Chondrocyte (in vitro differentiated cells): ENCODE results near the gene SLC6A6. TPM values are rescaled to one million over a fixed set of nuclear protein-coding genes. Genes with fewer than 3 reads are reported as not detected.

ENCODE experiments used
- DNase-seq: peaks from one replicate; pipeline ENCODE4 v3.0.0; 2021; ENCODE audit warnings: mixed read lengths, low spot score
- H3K27ac Mint-ChIP-seq: one replicate; pipeline ENCODE4 v1.8.0; 2021; ENCODE audit warnings: mild to moderate bottlenecking, moderate library complexity, mixed read lengths; ENCODE audit not compliant: unreplicated experiment
- H3K27me3 Mint-ChIP-seq: 2 replicates; pipeline ENCODE4 v1.8.0; 2021; ENCODE audit warnings: low read depth, mixed read lengths
- H3K36me3 Mint-ChIP-seq: 2 replicates; pipeline ENCODE4 v1.8.0; 2021; ENCODE audit warnings: low read depth, mixed read lengths
- H3K4me1 Mint-ChIP-seq: 2 replicates; pipeline ENCODE4 v1.8.0; 2021; ENCODE audit warnings: low read depth, mild to moderate bottlenecking, mixed read lengths
- H3K4me3 Mint-ChIP-seq: one replicate; pipeline ENCODE4 v1.8.0; 2021; ENCODE audit warnings: mild to moderate bottlenecking, moderate library complexity, mixed read lengths; ENCODE audit not compliant: unreplicated experiment
- H3K9me3 Mint-ChIP-seq: 2 replicates; pipeline ENCODE4 v1.8.0; 2021; ENCODE audit warnings: low read depth, mixed read lengths
- total RNA-seq: library from RNA; stranded (reverse); gene quantifications from 3 replicates; pipeline ENCODE4 v1.2.1, GENCODE V29; 2021
- TF ChIP-seq, protein P1 (sequence below): fragments of 200-600 bp; sonication (generic); IDR thresholded peaks from 2 replicates; pipeline ENCODE4 v1.5.0; 2021; ENCODE audit warnings: antibody characterized with exemption, mild to moderate bottlenecking, moderate library complexity

SLC6A6 gene
- total RNA-seq, 1 donor from 2014 or later = 46.0 TPM

DNA sequence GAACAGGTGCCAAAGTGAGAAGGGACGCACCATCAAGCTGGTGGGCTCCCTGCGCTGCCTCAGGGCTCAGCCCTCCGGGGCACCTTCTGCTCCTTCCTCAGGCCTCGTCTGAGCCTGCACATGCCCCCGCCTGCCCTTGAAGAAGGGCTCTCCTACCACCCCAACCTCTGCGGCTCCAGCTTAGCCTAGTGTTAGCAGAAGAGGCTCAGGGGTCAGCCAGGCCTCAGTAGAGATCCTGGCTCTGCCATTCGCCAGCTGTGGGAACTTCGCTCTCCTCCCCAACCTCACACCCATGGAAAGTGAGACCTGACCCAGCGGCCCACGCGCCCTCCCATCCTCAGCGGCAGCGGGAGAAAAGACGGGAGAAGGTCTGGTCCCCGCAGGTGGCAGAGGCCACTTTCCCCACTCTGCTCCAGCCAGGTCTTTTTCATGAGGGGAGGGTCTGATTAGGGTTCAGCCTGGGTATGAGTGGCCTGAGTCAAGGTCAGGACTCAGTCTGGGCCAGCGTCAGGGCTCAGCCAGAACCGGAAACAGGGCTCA is 129.5 kb downstream of the SLC6A6 start:
- H3K4me1 Mint-ChIP-seq = no peaks in the 10 kb centered on the region
- peak; percentile 68 for DNase-seq
- peaks cover 8% of the 10 kb centered on the region for H3K9me3 Mint-ChIP-seq
- peaks cover 17% of the 10 kb centered on the region for H3K27me3 Mint-ChIP-seq
- TF ChIP-seq, protein P1, sequence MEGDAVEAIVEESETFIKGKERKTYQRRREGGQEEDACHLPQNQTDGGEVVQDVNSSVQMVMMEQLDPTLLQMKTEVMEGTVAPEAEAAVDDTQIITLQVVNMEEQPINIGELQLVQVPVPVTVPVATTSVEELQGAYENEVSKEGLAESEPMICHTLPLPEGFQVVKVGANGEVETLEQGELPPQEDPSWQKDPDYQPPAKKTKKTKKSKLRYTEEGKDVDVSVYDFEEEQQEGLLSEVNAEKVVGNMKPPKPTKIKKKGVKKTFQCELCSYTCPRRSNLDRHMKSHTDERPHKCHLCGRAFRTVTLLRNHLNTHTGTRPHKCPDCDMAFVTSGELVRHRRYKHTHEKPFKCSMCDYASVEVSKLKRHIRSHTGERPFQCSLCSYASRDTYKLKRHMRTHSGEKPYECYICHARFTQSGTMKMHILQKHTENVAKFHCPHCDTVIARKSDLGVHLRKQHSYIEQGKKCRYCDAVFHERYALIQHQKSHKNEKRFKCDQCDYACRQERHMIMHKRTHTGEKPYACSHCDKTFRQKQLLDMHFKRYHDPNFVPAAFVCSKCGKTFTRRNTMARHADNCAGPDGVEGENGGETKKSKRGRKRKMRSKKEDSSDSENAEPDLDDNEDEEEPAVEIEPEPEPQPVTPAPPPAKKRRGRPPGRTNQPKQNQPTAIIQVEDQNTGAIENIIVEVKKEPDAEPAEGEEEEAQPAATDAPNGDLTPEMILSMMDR = no peak
- no peak overlapping the region for H3K4me3 Mint-ChIP-seq
- peaks cover 2% of the 10 kb centered on the region for H3K36me3 Mint-ChIP-seq
- no peak overlapping the region for H3K27ac Mint-ChIP-seq

DNA sequence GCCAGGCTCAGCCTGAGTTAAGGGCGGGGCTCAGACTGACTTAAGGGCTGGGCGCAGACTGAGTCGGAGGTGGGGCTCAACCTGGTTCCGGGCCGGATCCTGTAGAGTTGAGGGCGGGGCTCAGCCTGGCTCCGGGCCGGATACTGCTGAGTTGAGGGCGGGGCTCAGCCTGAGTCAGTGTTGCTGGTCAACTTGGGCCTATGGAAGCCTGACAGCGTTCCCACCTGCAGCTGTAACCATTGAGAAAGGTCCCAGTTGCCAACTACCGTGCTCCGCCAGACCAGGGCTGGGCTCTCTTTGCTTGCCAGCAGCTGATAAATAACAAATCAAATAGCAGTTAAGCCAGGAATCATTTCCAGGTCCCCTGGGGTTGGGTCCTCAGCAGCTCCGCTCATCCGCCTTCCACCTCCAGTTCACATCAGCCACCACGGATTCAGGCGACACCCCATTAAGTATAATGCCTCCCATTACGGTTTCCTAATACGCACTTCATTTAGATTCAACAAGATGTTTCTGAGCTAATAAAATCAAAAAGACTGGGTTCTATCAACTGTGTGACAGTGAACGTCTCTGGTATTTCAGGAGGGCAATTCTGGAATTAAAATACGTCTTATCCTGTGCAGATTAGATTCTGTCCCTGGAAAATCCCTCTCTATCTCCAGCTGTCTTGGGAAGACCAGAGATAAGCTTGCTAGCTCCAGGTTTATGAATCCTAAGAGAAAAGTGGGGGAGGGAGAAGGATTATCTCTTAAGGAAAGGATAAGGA is 130.5 kb downstream of the SLC6A6 start:
- H3K4me1 Mint-ChIP-seq = no peaks in the 10 kb centered on the region
- TF ChIP-seq, protein P1 = no peak
- no peak overlapping the region for H3K27ac Mint-ChIP-seq
- H3K27me3 Mint-ChIP-seq = peaks cover 16% of the 10 kb centered on the region
- H3K4me3 Mint-ChIP-seq = no peak overlapping the region
- H3K9me3 Mint-ChIP-seq = peaks cover 8% of the 10 kb centered on the region
- peaks cover 4% of the 10 kb centered on the region for H3K36me3 Mint-ChIP-seq
- peak; percentile 85 for DNase-seq

DNA sequence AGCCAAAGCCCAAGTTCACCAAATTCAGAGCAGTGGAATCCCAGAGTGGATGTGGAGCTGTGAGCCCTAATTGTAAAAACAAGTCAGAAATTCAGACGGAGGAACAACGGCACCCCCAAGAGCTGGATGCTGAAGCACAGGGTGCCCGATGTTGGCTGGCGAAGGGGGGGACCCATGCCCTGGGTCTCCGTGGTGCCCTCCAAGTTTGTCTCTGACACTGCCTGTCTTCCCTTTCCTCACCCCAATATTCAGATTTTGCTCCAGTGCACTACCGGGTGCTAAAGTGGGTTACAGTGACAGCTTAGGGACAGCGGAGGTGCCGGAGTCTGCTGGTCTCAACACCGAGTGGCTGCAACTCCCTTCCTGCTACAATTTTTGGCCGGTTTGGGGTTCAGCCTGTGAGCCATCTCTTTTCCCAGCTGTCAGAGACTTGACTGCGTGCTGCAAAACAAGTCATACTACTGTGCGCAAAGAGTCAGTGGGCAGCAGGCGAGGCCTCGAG is 131.1 kb downstream of the SLC6A6 start:
- Mint-ChIP-seq H3K36me3 (peaks cover 4% of the 10 kb centered on the region), H3K27me3 (peaks cover 13% of the 10 kb centered on the region), H3K4me1 (no peaks in the 10 kb centered on the region), H3K4me3 (no peak overlapping the region), H3K9me3 (peaks cover 8% of the 10 kb centered on the region), H3K27ac (no peak overlapping the region)
- DNase-seq = peak; percentile 26
- TF ChIP-seq, protein P1 = no peak

DNA sequence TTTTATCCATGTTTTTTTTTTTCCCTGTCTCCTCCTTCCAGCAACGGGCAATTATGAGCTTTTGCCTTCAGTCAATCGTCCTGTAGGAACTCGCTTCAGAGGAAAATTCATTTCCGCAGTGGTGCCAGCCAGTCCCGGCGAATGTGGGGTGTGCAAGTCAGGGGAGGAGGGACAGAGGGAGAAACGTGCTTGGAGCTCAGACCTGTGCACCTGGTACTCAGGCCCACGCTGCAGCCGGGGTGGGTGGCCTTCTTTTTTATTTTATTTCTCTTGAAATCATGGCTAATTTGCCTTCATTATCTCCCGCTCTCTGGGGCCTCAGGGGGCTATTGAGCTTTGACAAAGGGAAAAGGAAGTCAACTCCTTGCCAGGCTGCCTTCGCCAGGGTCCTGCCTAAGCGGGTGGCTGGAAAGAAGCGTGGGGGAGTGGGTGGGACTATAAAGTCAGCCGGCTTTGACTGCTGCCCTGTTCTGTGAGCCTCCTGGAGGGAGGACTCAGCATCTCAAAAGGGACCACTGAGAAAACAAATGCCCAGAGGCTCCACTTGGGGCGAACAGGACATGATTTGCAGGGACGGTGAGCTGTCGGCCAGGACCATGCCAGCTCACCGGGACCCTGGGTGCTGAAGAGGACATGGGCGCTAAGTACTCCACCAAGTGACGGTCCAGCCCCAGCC is 132.2 kb downstream of the SLC6A6 start:
- DNase-seq = peak; percentile 60
- H3K27me3 Mint-ChIP-seq = peaks cover 10% of the 10 kb centered on the region
- no peaks in the 10 kb centered on the region for H3K4me1 Mint-ChIP-seq
- peaks cover 4% of the 10 kb centered on the region for H3K36me3 Mint-ChIP-seq
- TF ChIP-seq, protein P1 = no peak
- peaks cover 5% of the 10 kb centered on the region for H3K9me3 Mint-ChIP-seq
- H3K27ac Mint-ChIP-seq = no peak overlapping the region
- no peak overlapping the region for H3K4me3 Mint-ChIP-seq

DNA sequence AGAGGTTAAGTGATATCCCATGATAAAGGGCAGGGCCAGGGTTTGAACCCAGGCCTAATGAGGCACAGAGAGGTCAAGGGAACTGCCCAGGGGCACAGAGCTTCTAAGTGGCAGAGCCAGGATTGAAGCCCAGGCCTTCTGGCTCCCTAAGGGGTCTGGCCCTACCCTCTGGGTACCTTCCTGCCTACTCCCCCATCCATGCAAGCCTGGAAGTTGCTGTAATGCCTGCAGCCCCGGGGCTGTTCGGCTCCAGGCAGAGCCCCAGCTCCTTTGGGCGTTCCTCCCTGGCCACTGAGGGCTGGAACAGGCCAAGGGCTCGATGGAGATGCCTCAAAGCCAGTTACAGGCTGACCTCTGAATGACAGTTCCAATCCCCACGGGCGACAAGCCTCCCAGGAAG is 133.2 kb downstream of the SLC6A6 start:
- no peak overlapping the region for H3K4me3 Mint-ChIP-seq
- TF ChIP-seq, protein P1 = no peak
- H3K4me1 Mint-ChIP-seq = no peaks in the 10 kb centered on the region
- DNase-seq = peak; percentile 54
- H3K27ac Mint-ChIP-seq = no peak overlapping the region
- H3K9me3 Mint-ChIP-seq = no peaks in the 10 kb centered on the region
- peaks cover 2% of the 10 kb centered on the region for H3K36me3 Mint-ChIP-seq
- H3K27me3 Mint-ChIP-seq = peaks cover 7% of the 10 kb centered on the region
